ENCODE data around the gene BICDL2. TPM values are rescaled to one million over a fixed set of nuclear protein-coding genes. Genes with fewer than 3 reads are reported as not detected.

The BICDL2 gene
- polyA plus RNA-seq, 2 of the 4 experiments (the other 2 are of a cell fraction), result not detected

GRCh38 chr16:3023669-3024478, 12.9 kb downstream of the BICDL2 start, which contains the start of the genes HCFC1R1 and THOC6 (continued):
- TF ChIP-seq BHLHE40 (IDR thresholded peaks at IDR 0.05; ENCODE audit: low read depth, low read length), result no peak

- 1% methylated on average over 6 of the region's 6 CpGs for WGBS (ENCODE audit: missing lambda C conversion rate)
- H3K9me3 ChIP-seq, result no peaks in the 10 kb centered on the region
- H3K4me1 ChIP-seq, result peaks cover 30% of the 10 kb centered on the region
- FAIRE-seq (no peak), ATAC-seq (peak in 1 of 2 experiments; percentile 27; a peak in 3 of 6 replicates), DNase-seq (ENCODE audit: low read depth in 1 of 2, low spot score in 1 of 2) (peak in 1 of 2 experiments; percentile 51)
- peak overlapping the region; percentile 98 to 100 for H3K27ac ChIP-seq
- H3K4me2 ChIP-seq, result peak overlapping the region; percentile 89
- peak overlapping the region; percentile 93 for H3K4me3 ChIP-seq
- ChIA-PET POLR2A (interaction anchor here (0.9 to 6.2 kb wide), 4 partner anchors 8 to 20 kb away, joined by 3 to 107 read pairs (median 4); no protein-coding TSS in a partner anchor), CTCF (interaction anchor here (0.7 to 6.6 kb wide), 6 partner anchors 8 to 126 kb away, joined by 3 to 112 read pairs (median 5); no protein-coding TSS in a partner anchor)
- TF ChIP-seq MAFK (IDR thresholded peaks at IDR 0.05; ENCODE audit: partially characterized antibody), result no peak
- TF ChIP-seq REST (IDR thresholded peaks at IDR 0.05), result 0 out of 2 replicates have a peak, but pooled peaks have one; percentile 1
- peak; percentile 1 for TF ChIP-seq ZFP36 (IDR thresholded peaks at IDR 0.05; ENCODE audit: borderline replicate concordance, partially characterized antibody)
- TF ChIP-seq NR3C1 (IDR thresholded peaks at IDR 0.05), result no peak
- TF ChIP-seq CBX8 (IDR thresholded peaks at IDR 0.05), result no peak
- TF ChIP-seq TFCP2L1 (CRISPR knock-in tag; IDR thresholded peaks at IDR 0.05), result peak; percentile 58; the same call in 1 of the 2 replicates
- TF ChIP-seq RCOR1 (IDR thresholded peaks at IDR 0.05; ENCODE audit: low read depth, low read length), result no peak
- TF ChIP-seq CHD2 (IDR thresholded peaks at IDR 0.05; ENCODE audit: low read length, partially characterized antibody), result no peak
- peak; percentile 83 for TF ChIP-seq PBX3 (IDR thresholded peaks at IDR 0.05)
- 0 out of 4 replicates have a peak, but pooled peaks of 1 of the 2 experiments have one; percentile 1 for TF ChIP-seq CEBPB (IDR thresholded peaks at IDR 0.05)
- no peak for TF ChIP-seq RFX5 (IDR thresholded peaks at IDR 0.05)
- 0 out of 2 replicates have a peak, but pooled peaks have one; percentile 73 for TF ChIP-seq HOXA7 (CRISPR knock-in tag; IDR thresholded peaks at IDR 0.05)
- no peak; the same call in 2 of the 3 replicates for TF ChIP-seq BCL3 (IDR thresholded peaks at IDR 0.05)
- TF ChIP-seq KDM5A (IDR thresholded peaks at IDR 0.05), result no peak
Observed at GRCh38 chr16:3023415-3023668, 13.4 kb downstream of the BICDL2 start.

GRCh38 chr16:3022684-3023414, 13.9 kb downstream of the BICDL2 start:
- WGBS (ENCODE audit: missing lambda C conversion rate), result 0% methylated on average over 5 of the region's 8 CpGs
- peak in 1 of 2 experiments; percentile 86 for DNase-seq (ENCODE audit: low read depth in 1 of 2, low spot score in 1 of 2)
- CTCF ChIA-PET, result interaction anchor here (0.7 to 6.6 kb wide), 8 partner anchors 8 to 127 kb away, joined by 3 to 112 read pairs (median 5); no protein-coding TSS in a partner anchor
- H3K9me3 ChIP-seq, result no peaks in the 10 kb centered on the region
- peak overlapping the region; percentile 89 for H3K4me2 ChIP-seq
- H3K4me3 ChIP-seq, result peak overlapping the region; percentile 93
- POLR2A ChIA-PET, result interaction anchor here (0.6 to 6.2 kb wide), 7 partner anchors 9 to 23 kb away, joined by 3 to 107 read pairs (median 5); no protein-coding TSS in a partner anchor
- FAIRE-seq, result no peak
- H3K27ac ChIP-seq, result peak overlapping the region; percentile 98 to 100
- ATAC-seq, result peak; percentile 1 to 6; a peak in 5 of 6 replicates
- H3K4me1 ChIP-seq, result peaks cover 27% of the 10 kb centered on the region
- TF ChIP-seq CEBPB (IDR thresholded peaks at IDR 0.05), result 0 out of 4 replicates have a peak, but pooled peaks of 1 of the 2 experiments have one; percentile 4
- peak; percentile 20; the same call in 1 of the 2 replicates for TF ChIP-seq POLR2AphosphoS2 (conservative IDR thresholded peaks at IDR 0.05; ENCODE audit: low read length)
- TF ChIP-seq NR3C1 (IDR thresholded peaks at IDR 0.05), result no peak
- peak in 1 of 2 experiments; percentile 62; a peak in 4 of 5 replicates for TF ChIP-seq JUN (IDR thresholded peaks at IDR 0.05)
- TF ChIP-seq CHD2 (IDR thresholded peaks at IDR 0.05; ENCODE audit: low read length, partially characterized antibody), result no peak
- peak; percentile 32; the same call in 1 of the 2 replicates for TF ChIP-seq POLR2A (IDR thresholded peaks at IDR 0.05; ENCODE audit: low read length)
- no peak for TF ChIP-seq CHD4 (IDR thresholded peaks at IDR 0.05; ENCODE audit: borderline replicate concordance)
- TF ChIP-seq FOSB (CRISPR knock-in tag; IDR thresholded peaks at IDR 0.05), result 0 out of 2 replicates have a peak, but pooled peaks have one; percentile 75
- TF ChIP-seq BHLHE40 (IDR thresholded peaks at IDR 0.05; ENCODE audit: low read depth, low read length), result no peak
- peak; percentile 7; the same call in 1 of the 2 replicates for TF ChIP-seq TP53 (CRISPR knock-in tag; IDR thresholded peaks at IDR 0.05)
- 0 out of 2 replicates have a peak, but pooled peaks have one; percentile 19 for TF ChIP-seq REST (IDR thresholded peaks at IDR 0.05)
- no peak for TF ChIP-seq MYC (IDR thresholded peaks at IDR 0.05; ENCODE audit: borderline replicate concordance, low read length)
